Kidney (tissue), 14 donors: ENCODE results near the gene GALNT18. TPM values are rescaled to one million over a fixed set of nuclear protein-coding genes. Genes with fewer than 3 reads are reported as not detected.
A peak's percentile ranks its signal among the peaks of the same experiment; 100 is the strongest.

Experiments used
- DNase-seq, 5 donors: peaks; one replicate each; pipeline ENCODE4 v3.0.0-alpha.2; 2013 to 2020
- FAIRE-seq: peaks from 2 replicates; lab custom pipeline; 2012; peaks lifted over from hg19 to GRCh38; lab: Jason Lieb, UNC
- H3K27ac ChIP-seq, 2 donors: one replicate each; pipeline ENCODE4 v1.7.0; 2013; ENCODE audit warnings: low read depth in 2 of 2, low read length in 2 of 2, inconsistent platforms in 1 of 2
- H3K27me3 ChIP-seq: one replicate; pipeline ENCODE4 v1.7.1; 2013; ENCODE audit warnings: low read length, inconsistent platforms; ENCODE audit not compliant: control insufficient read depth, insufficient read depth
- H3K36me3 ChIP-seq, 3 donors: one replicate each; pipeline versions ENCODE4 v1.7.0 to v1.7.1; 2013; ENCODE audit warnings: low read length in 3 of 3, control low read depth in 1 of 3, inconsistent platforms in 1 of 3; ENCODE audit not compliant: insufficient read depth in 3 of 3, control insufficient read depth in 2 of 3
- H3K4me1 ChIP-seq, 3 donors: one replicate each; pipeline versions ENCODE4 v1.7.0 to v1.7.1; 2013; ENCODE audit warnings: low read length in 3 of 3, inconsistent platforms in 1 of 3, low read depth in 1 of 3; ENCODE audit not compliant: control insufficient read depth in 2 of 3, insufficient read depth in 2 of 3
- H3K4me3 ChIP-seq, 3 donors: one replicate each; pipeline versions ENCODE4 v1.7.0 to v1.8.1; 2013; ENCODE audit warnings: low read length in 3 of 3, control low read depth in 1 of 3, inconsistent platforms in 1 of 3
- H3K9ac ChIP-seq, 3 donors: one replicate each; pipeline versions ENCODE4 v1.7.0 to v1.7.1; 2013; ENCODE audit warnings: low read length in 3 of 3, control low read depth in 1 of 3, inconsistent platforms in 1 of 3
- H3K9me3 ChIP-seq, 3 donors: one replicate each; pipeline versions ENCODE4 v1.7.0 to v1.7.1; 2013; ENCODE audit warnings: low read length in 3 of 3, control low read depth in 1 of 3, inconsistent platforms in 1 of 3; ENCODE audit not compliant: control insufficient read depth in 2 of 3, insufficient read depth in 1 of 3
- CTCF ChIP-seq: IDR thresholded peaks from 3 replicates; pipeline ENCODE4 v1.5.1; 2012; ENCODE audit warnings: mild to moderate bottlenecking, moderate library complexity, borderline replicate concordance; ENCODE audit not compliant: insufficient read depth; ENCODE audit errors: extremely low read depth
- intact Hi-C: fragments of 100-400 bp; cut with DNase I; formaldehyde crosslinking; loops from one replicate; pipeline ENCODE4 v1.11.1; 2022
- polyA plus RNA-seq: library from polyadenylated mRNA; stranded (reverse); fragments of 350-450 nt; fragmentation: Illumina TruSeq; extraction: RNeasy Lipid Tissue Mini Kit (QIAGEN cat#74804); gene quantifications from one replicate; pipeline ENCODE4 v1.2.3, GENCODE V29; 2014; ENCODE audit warnings: low read depth, low replicate concordance; ENCODE audit not compliant: insufficient read depth
- total RNA-seq: library from RNA; stranded (reverse); fragmentation: NEBNext Ultra II Directional; extraction: Animal tissue kit (Norgen Biotek cat#: 25700); gene quantifications from one replicate; pipeline ENCODE4 v1.2.1, GENCODE V29; 2021
- donor health status: control.
- donor health status: control.
- donor health status: control.
- donor health status: control.
- donor health status: control.
- donor health status: DM: yes; HTN: yes; CAD: no.
- donor health status: Normal renal cell carcinoma (clear cell type).

The GALNT18 gene
- total and polyA plus RNA-seq, 2 donors from 2014 or later, result 27.2 to 42.1 TPM

- FAIRE-seq (no peak), DNase-seq (no peak)
- H3K4me1 ChIP-seq, result peaks cover 0 to 17% (median 6%) of the 10 kb centered on the region in 3 donors
- intact Hi-C loops, result no loop called here
- H3K9ac ChIP-seq, result no peak overlapping the region
- no peaks in the 10 kb centered on the region for H3K36me3 ChIP-seq
- no peaks in the 10 kb centered on the region for H3K27me3 ChIP-seq
- no peak overlapping the region for H3K27ac ChIP-seq
- H3K4me3 ChIP-seq, result no peak overlapping the region
- no peaks in the 10 kb centered on the region for H3K9me3 ChIP-seq
- TF ChIP-seq CTCF, result no peak
Observed at GRCh38 chr11:11458485-11458884, 163.3 kb downstream of the GALNT18 start.

- Histone ChIP-seq H3K27ac (no peak overlapping the region), H3K36me3 (no peaks in the 10 kb centered on the region), H3K4me3 (no peak overlapping the region), H3K9ac (no peak overlapping the region), H3K4me1 (peaks cover 0 to 21% (median 6%) of the 10 kb centered on the region in 3 donors), H3K27me3 (no peaks in the 10 kb centered on the region), H3K9me3 (no peaks in the 10 kb centered on the region)
- intact Hi-C loops, result no loop called here
- DNase-seq (no peak), FAIRE-seq (no peak)
- TF ChIP-seq CTCF, result no peak
Observed at GRCh38 chr11:11458001-11458400, 163.8 kb downstream of the GALNT18 start.

- H3K4me1 ChIP-seq, result peaks cover 0 to 23% (median 6%) of the 10 kb centered on the region in 3 donors
- no peak overlapping the region for H3K27ac ChIP-seq
- H3K36me3 ChIP-seq, result no peaks in the 10 kb centered on the region
- no peaks in the 10 kb centered on the region for H3K9me3 ChIP-seq
- FAIRE-seq (no peak), DNase-seq (peak in 1 of 5 donors; percentile 27)
- no peak for TF ChIP-seq CTCF
- no peak overlapping the region for H3K9ac ChIP-seq
- no peaks in the 10 kb centered on the region for H3K27me3 ChIP-seq
- intact Hi-C loops, result no loop called here
- H3K4me3 ChIP-seq, result no peak overlapping the region
Observed at GRCh38 chr11:11456866-11457265, 164.9 kb downstream of the GALNT18 start.

GRCh38 chr11:11454671-11455223 is 167.1 kb downstream of the GALNT18 start:
- peaks cover 0 to 22% (median 6%) of the 10 kb centered on the region in 3 donors for H3K4me1 ChIP-seq
- no peak for TF ChIP-seq CTCF
- H3K27ac ChIP-seq, result no peak overlapping the region
- no peak for FAIRE-seq
- H3K9me3 ChIP-seq, result no peaks in the 10 kb centered on the region
- H3K36me3 ChIP-seq, result no peaks in the 10 kb centered on the region
- H3K4me3 ChIP-seq, result no peak overlapping the region
- no peak overlapping the region for H3K9ac ChIP-seq
- no peak for DNase-seq
- H3K27me3 ChIP-seq, result no peaks in the 10 kb centered on the region
- intact Hi-C loops, result no loop called here
